Measurements from ENCODE around the gene NTM.

DNA sequence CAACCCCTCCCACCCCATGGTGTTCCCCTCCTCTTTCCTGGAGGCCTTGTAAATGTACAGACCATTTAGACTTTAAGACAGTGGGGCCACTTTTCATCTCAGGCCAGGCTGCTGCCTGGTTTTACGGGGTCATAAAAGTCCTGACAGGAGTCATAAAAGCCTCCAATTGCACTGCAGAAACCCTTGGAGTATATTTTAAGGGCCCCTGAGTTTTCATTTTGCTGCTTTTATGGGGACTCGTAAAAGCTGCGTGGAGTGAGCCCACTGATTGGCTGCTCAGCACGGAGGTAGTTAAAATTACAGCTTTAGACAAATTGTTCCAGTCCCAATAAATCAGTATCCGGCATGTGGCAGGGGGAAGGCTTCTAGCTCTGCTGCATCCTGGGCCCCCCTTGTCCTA, 627.6 kb downstream of the NTM start:
- TF ChIP-seq NFYB (CRISPR knock-in tag; conservative IDR thresholded peaks at IDR 0.05; ENCODE audit: low read depth): no peak
- TF ChIP-seq, protein P1, sequence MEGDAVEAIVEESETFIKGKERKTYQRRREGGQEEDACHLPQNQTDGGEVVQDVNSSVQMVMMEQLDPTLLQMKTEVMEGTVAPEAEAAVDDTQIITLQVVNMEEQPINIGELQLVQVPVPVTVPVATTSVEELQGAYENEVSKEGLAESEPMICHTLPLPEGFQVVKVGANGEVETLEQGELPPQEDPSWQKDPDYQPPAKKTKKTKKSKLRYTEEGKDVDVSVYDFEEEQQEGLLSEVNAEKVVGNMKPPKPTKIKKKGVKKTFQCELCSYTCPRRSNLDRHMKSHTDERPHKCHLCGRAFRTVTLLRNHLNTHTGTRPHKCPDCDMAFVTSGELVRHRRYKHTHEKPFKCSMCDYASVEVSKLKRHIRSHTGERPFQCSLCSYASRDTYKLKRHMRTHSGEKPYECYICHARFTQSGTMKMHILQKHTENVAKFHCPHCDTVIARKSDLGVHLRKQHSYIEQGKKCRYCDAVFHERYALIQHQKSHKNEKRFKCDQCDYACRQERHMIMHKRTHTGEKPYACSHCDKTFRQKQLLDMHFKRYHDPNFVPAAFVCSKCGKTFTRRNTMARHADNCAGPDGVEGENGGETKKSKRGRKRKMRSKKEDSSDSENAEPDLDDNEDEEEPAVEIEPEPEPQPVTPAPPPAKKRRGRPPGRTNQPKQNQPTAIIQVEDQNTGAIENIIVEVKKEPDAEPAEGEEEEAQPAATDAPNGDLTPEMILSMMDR (IDR thresholded peaks at IDR 0.05): no peak
- no peak for TF ChIP-seq IRF2 (CRISPR knock-in tag; IDR thresholded peaks at IDR 0.05; ENCODE audit: borderline replicate concordance, low read depth)
- TF ChIP-seq CBFB (CRISPR knock-in tag; IDR thresholded peaks at IDR 0.05; ENCODE audit: low read depth): no peak
- TF ChIP-seq NR2C2 (CRISPR knock-in tag; IDR thresholded peaks at IDR 0.05): no peak
- no peak for TF ChIP-seq ZBTB21 (CRISPR knock-in tag; IDR thresholded peaks at IDR 0.05; ENCODE audit: borderline replicate concordance)
- TF ChIP-seq SP1 (CRISPR knock-in tag; conservative IDR thresholded peaks at IDR 0.05): no peak
- no peak for TF ChIP-seq ZNF423 (CRISPR knock-in tag; IDR thresholded peaks at IDR 0.05)
- no peak for TF ChIP-seq SOX15 (CRISPR knock-in tag; IDR thresholded peaks at IDR 0.05)
- no peak for TF ChIP-seq MLX (CRISPR knock-in tag; IDR thresholded peaks at IDR 0.05)
- no peak for TF ChIP-seq ATF6 (CRISPR knock-in tag; IDR thresholded peaks at IDR 0.05)
- no peak for TF ChIP-seq JUN (CRISPR knock-in tag; IDR thresholded peaks at IDR 0.05)
